ENCODE measurements around the gene RPS6KA2.

DNA sequence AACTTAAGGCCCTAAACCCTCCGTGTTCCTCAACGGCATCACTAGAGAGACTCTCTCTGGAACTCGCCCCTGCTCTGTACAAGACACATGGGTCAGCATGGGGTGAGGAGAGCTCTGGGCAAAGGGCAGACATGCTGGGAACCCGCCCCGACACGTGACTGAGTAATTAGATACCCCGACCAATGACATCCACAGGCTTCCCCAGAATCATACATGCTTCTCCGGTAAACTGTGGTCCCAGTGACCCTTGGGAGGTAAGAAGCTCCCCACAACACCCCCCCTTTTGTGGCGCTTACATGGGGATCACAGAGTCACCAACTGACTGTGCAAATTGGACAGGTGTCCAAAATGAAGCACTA lies 31.7 kb upstream of the RPS6KA2 start:
- TF ChIP-seq, protein P1, sequence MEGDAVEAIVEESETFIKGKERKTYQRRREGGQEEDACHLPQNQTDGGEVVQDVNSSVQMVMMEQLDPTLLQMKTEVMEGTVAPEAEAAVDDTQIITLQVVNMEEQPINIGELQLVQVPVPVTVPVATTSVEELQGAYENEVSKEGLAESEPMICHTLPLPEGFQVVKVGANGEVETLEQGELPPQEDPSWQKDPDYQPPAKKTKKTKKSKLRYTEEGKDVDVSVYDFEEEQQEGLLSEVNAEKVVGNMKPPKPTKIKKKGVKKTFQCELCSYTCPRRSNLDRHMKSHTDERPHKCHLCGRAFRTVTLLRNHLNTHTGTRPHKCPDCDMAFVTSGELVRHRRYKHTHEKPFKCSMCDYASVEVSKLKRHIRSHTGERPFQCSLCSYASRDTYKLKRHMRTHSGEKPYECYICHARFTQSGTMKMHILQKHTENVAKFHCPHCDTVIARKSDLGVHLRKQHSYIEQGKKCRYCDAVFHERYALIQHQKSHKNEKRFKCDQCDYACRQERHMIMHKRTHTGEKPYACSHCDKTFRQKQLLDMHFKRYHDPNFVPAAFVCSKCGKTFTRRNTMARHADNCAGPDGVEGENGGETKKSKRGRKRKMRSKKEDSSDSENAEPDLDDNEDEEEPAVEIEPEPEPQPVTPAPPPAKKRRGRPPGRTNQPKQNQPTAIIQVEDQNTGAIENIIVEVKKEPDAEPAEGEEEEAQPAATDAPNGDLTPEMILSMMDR (IDR thresholded peaks at IDR 0.05), result no peak
- no peak for TF ChIP-seq EZH2 (IDR thresholded peaks at IDR 0.05; ENCODE audit: borderline replicate concordance, insufficient read depth, low read depth, low read length, poor library complexity, severe bottlenecking)

Measured in B cell (primary cell).